Measurements from ENCODE around the gene ZNHIT6.
"Not testable (repeated sequence)": the region's sequence is repeated elsewhere in the genome, so short reads cannot be mapped to it uniquely, and the experiment has no call there.

Gene ZNHIT6

GRCh38 chr1:85707990-85708828 is at the start of gene ZNHIT6:
Gene ZNHIT6 (minus strand): TSS chr1:85708433. CDS start chr1:85708284, 149 bp downstream.
- DNase-seq = peak; percentile 94

- DNase-seq = no peak
Observed at GRCh38 chr1:85756864-85757263, 48.6 kb upstream of the ZNHIT6 start.

GRCh38 chr1:85748120-85748519 is 39.9 kb upstream of the ZNHIT6 start:
- DNase-seq = no peak

GRCh38 chr1:85746777-85747176 is 38.5 kb upstream of the ZNHIT6 start:
- DNase-seq = no peak

- DNase-seq = no peak
Observed at GRCh38 chr1:85743814-85744213, 35.6 kb upstream of the ZNHIT6 start.

GRCh38 chr1:85734931-85735330 is 26.7 kb upstream of the ZNHIT6 start:
- DNase-seq = no peak

GRCh38 chr1:85718678-85719340 is 10.6 kb upstream of the ZNHIT6 start:
- no peak for DNase-seq

GRCh38 chr1:85714418-85715114 is 6.3 kb upstream of the ZNHIT6 start:
- DNase-seq = not testable (repeated sequence)

GRCh38 chr1:85708829-85709227 is 595 bp upstream of the ZNHIT6 start:
- no peak for DNase-seq

GRCh38 chr1:85707267-85707989 is 805 bp downstream of the ZNHIT6 start:
- no peak for DNase-seq

- no peak for DNase-seq
Observed at GRCh38 chr1:85705940-85706339, 2.3 kb downstream of the ZNHIT6 start.

GRCh38 chr1:85700422-85700821 is 7.8 kb downstream of the ZNHIT6 start:
- DNase-seq = no peak

GRCh38 chr1:85697895-85698294 is 10.3 kb downstream of the ZNHIT6 start:
- no peak for DNase-seq

GRCh38 chr1:85692730-85693314 is 15.4 kb downstream of the ZNHIT6 start:
- DNase-seq = no peak

GRCh38 chr1:85689775-85690404 is 18.3 kb downstream of the ZNHIT6 start:
- no peak for DNase-seq

GRCh38 chr1:85683292-85684025 is 24.8 kb downstream of the ZNHIT6 start:
- DNase-seq = no peak

GRCh38 chr1:85681087-85681486 is 27.1 kb downstream of the ZNHIT6 start:
- peak; percentile 47 for DNase-seq

- no peak for DNase-seq
Observed at GRCh38 chr1:85678193-85678592, 30.0 kb downstream of the ZNHIT6 start.

- DNase-seq = no peak
Observed at GRCh38 chr1:85677656-85678055, 30.6 kb downstream of the ZNHIT6 start.

- no peak for DNase-seq
Observed at GRCh38 chr1:85672031-85672660, 36.1 kb downstream of the ZNHIT6 start.

GRCh38 chr1:85665932-85666331 is 42.3 kb downstream of the ZNHIT6 start:
- no peak for DNase-seq
